Measurements from ENCODE around the gene OR52N1.

The OR52N1 gene

DNA sequence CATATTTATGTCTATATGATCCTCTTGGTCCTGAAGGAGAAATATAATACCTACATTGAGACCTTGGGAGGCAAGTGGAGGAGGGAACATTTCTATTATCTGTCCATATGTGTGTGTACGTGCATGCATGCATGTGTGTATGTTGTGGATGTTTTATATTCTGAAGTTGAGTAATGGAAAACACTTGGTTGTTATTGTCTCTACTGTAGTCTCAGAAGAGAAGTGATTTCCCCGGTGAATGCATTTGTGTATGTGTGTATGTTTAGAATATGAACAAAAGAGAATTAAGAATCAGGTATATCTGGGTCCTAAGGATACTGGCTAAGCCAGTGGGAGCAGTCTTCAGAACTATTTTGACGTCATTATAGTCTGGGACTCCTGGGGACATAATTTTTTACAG, at the start of gene OR52N1:
OR52N1 (minus strand) TSS at position 101 of the 400 bp plus-strand sequence. CDS start 2,449 bp downstream, outside the sequence.
- no peak for DNase-seq

- DNase-seq, result no peak
Observed at GRCh38 chr11:5837695-5838094, 46.6 kb upstream of the OR52N1 start.

- DNase-seq, result no peak
Observed at GRCh38 chr11:5833446-5833845, 42.4 kb upstream of the OR52N1 start.

DNA sequence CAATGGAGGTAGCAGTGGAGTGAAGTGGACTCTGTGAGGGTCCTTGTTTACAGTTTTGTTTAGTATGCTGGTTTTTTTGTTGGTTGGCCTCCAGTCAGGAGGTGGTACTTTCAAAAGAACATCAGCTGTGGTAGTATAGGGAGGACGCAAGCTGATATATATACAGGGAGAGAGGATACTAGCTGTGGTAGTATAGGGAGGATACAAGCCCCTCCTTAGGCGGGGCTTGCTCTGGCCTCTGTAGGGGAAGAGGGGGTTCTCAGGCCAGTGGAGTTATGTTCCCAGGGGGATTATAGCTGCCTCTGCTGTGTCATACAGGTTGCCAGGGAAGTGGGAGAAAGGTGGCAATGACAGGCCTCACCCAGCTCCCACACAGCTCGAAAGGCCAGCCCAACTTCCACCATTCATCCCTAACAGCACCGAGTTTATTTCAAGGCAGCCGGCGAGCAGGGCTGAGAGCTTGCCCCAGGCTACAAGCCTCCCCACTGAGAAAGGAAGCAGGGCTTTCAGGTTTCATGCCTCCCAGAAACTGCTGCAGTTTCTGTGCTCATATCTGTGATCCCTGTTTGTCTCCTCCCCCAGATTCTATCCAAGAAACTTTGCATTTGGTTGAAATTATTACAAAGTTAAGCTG, 40.2 kb upstream of the OR52N1 start:
- no peak for DNase-seq

DNA sequence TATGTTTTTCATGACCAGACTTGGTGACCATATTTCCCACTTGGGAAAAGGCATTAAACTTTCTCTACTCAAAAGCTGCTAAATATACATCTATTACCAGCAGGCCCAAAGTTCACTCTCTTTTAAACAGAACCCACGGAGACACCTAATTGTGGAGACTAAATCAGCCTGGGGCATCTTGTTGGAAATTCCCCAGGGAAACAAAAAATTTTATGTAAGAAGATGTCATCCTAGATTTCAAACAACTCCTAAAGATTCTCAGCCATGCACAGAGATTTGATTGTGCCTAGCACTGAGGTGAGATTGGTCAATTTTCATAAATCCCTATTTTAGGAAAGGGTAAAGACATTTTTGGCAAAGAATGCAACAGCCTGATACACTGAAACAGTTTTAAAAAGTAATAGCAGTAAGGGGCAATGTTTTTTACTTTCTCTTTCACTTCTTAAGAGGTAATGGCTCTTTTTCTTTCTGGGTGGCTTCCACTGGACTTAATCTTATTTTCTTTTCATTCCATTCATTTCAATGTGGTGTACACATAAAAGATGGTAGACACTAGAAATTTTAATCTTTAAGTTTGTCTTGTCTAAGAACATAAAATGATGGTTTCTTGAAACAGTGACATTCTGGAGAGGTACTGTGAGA, 27.3 kb upstream of the OR52N1 start:
- no peak for DNase-seq

DNA sequence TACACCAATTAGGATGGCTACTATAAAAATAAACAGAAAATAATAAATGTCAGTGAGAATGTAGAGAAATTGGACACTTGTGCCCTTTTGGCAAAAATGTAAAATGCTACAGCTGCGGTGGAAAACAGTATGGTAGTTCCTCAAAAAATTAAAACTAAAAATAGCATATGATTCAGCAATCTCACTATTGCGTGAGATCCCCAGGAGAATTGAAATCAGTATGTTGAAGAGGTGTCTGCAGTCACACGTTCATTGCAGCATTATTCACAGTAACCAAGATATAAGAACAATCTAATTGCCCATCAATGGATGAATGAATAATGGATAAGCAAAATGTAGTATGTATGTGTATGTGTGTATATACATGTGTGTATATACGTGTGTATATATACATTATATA, 24.5 kb upstream of the OR52N1 start:
- no peak for DNase-seq

DNA sequence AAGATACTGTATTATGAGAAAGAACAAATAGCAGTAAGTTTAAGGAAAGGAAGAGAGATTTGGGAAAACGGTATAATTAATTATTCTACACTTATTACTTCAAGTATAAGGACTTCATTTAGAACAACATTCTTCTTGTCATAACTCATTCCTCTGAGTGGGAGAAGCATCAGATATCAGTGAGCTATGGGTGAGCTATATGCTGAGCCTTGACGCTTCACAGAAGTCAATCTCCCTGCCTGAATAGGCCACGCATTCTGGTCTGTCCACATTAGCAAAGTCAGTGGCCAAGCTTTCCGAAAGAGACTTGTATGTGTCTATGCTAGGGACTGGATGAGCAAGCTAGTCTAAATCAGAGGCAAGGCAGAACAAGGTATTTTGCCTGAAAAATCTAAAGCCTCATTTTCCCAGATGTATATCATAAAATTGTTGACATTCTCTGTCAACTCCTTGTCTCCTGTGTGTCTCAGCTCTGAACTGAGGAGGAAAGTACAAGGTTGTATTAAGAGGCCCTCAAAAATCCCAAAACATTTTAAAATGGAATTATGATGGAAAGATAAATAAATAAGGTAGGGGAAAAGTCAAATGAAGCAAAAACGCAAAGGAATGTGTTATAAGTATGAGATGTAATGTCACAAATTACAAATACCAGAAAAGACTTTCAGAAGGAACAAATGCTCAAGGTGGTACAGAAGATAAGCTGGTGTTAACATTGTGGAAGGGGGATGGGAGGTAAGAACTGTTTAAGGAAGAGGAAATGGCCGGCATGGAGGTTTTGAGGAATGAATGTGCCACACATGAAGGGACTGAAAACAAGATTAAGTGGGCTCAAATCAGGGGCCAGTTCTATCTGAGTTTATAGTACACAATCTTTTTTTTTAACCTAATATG, 19.1 kb upstream of the OR52N1 start:
- DNase-seq, result no peak

DNA sequence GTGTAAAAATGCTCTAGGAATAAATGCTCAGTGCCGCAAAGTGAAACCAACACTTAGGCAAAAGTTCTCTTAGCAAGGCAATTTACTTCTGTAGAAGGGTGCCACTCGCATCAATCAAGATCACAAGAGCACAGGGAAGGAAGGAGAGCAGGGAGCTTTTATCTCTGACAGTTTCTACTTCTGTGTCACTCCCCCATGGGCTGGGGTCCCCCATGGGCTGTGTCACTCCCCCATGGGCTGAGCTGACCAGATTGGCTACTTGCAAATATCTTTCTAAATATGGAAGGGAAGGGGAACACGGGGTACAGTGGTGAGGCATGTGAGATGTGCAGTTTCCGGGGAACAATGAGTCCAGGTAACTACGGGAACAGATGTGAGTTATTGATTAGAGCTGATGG, 18.1 kb upstream of the OR52N1 start:
- peak; percentile 3 to 7 for DNase-seq

GRCh38 chr11:5808500-5809121, 17.5 kb upstream of the OR52N1 start, which contains the start of gene OR52N2:
TSS of gene OR52N2 (plus strand) at chr11:5808924. CDS start at chr11:5820336, 11,412 bp downstream.
- peak; percentile 70 to 79 for DNase-seq

DNA sequence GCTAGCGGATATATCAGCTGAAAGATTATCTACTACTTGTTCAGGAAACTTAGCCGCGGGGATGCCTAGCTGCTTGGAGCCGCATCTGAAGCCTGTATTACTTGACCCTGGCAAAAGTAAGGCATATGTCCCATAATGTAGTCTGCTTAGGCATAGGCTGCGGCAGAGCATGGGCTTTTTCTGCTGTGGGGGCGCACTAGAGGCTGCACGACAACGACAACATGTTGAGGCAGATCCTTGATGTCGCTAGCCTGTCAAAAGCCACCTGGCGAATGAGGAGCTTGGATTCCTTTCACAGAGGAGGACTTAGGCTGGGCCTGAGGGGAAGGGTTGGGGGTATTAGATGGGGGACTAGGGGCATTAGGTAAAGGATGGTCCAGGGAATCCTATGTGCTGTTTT, 16.5 kb upstream of the OR52N1 start:
- DNase-seq, result no peak

GRCh38 chr11:5803982-5804381, 12.9 kb upstream of the OR52N1 start:
- no peak for DNase-seq

- DNase-seq, result no peak
Observed at GRCh38 chr11:5796541-5796940, 5.5 kb upstream of the OR52N1 start.

DNA sequence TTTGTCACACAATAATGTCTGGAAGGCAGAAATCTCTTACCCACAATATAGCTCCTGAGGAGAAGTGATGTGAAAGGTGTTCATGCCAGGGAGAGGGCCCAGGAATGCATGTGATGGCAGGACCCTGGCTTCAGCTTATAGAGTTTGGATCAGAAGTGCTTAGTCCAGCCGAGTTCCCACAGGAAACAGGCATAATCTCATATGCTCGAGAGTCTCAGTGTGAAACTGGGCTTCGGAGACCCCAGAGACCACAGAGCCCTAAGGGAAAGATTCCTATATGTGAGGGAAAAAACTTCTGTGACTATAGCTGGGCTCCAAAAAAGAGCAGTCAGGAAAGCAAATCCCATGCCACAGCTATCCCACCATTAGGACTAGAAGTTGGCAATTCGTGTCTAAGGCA, 7.8 kb downstream of the OR52N1 start, which contains the start of gene OR52N5:
OR52N5 (minus strand) TSS at position 101 of the 400 bp plus-strand sequence. CDS start 4,721 bp downstream, outside the sequence.
- no peak for DNase-seq

GRCh38 chr11:5767056-5767455, 24.0 kb downstream of the OR52N1 start:
- DNase-seq, result no peak

DNA sequence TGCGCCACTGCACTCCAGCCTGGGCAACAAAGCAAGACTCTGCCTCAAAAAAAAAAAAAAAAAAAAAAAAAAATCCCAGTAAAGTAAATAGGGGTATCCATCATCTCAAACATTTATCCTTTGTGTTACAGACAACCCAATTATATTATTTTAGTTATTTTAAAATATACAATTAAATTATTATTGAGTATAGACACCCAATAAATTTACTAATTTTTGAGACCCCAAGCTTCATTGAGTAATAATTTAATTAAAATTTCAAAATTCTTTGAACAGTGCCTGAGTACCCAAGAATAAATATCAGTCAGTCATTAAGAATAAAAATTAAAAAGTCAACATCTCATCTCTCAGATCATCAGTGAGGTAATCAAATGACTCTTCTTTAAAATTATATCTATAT, 37.1 kb downstream of the OR52N1 start, which contains the start of gene OR52N4:
OR52N4 (plus strand) TSS at position 301 of the 400 bp plus-strand sequence. CDS start 498 bp downstream, outside the sequence.
- no peak for DNase-seq

DNA sequence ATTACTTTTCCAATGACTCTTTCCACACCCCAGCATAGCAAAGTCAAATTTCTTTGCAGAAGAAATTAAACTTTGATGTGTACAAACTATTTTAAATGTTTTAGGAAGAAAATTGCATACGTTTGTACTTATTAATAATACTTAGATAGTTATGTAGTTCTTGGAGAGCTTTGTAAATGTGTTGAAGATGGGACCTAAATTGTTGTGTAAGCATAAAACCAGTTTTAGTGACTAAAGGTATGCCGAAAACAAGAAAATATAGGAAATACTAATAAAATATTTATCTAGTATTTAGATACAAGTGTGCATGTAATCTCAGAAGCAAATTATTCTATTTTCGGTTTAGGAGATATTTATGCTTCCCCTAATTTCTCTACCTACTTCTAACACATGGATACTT, 41.2 kb downstream of the OR52N1 start:
- no peak for DNase-seq

DNA sequence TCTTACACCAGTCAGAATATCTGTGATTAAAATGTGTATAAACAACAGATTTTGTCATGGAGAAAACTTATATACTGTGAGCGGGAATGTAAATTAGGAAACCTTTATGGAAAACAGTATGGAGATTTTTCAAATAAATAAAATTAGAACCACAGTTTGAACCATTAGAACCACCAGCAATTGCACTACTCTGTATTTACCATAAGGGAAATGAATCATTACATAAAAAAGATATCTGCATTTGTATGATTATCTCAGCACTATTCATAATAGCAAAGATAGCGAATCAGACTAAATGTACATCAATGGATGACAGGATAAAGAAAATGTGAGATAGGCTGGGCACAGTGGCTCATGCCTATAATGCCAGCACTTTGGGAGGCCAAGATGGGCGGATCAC, 44.5 kb downstream of the OR52N1 start:
- DNase-seq, result no peak

GRCh38 chr11:5738431-5738830, 52.6 kb downstream of the OR52N1 start:
- no peak for DNase-seq

GRCh38 chr11:5737670-5738392, 53.2 kb downstream of the OR52N1 start:
- DNase-seq, result no peak

GRCh38 chr11:5737091-5737490, 54.0 kb downstream of the OR52N1 start:
- no peak for DNase-seq
